Epidermal melanocyte (primary cell): ENCODE results near the gene ABCG2.

Experiments
- DNase-seq: peaks from one replicate; pipeline ENCODE4 v3.0.0; 2011; ENCODE audit warnings: low spot score; ENCODE audit not compliant: insufficient read length

Gene ABCG2

DNA sequence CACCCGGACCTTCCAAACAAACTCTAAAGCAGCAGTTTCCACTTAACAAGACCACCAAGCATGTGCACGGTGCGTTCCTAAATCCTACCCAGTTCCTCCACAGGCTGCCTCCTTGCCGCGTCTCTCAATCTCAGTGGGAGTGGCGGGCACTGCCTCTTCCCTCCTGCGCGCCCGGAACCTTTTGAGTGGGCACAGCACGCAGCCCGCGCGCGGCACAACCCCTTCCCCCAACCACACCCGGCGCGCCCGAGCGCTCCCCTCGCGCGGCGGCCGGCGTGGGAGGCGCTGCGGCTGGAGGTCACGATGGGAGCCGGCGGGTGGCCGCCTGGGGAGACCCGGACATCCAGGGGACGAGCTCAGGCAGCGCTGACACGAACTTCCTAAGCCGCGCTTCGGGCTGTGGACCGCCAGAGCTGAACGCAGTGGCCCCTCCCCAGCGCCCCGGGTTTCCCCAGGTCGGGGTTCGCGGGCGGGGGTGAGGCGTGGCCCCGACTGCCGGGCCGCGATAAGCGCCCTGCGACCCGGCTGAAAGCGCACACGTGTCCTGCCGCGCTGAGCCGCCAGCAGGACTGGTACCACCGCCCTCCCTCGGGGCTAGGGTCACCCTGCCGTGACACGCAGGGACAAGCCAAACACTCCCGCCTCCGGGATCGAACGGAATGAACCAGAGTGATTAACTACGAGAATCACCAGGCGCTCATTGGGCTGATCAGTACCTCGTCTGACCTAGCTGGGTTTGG, at the start of gene ABCG2:
Gene ABCG2, minus strand, starts transcription at position 151 of the 740 bp plus-strand sequence. CDS start 18,644 bp downstream, outside the sequence.
- peak; percentile 24 for DNase-seq

DNA sequence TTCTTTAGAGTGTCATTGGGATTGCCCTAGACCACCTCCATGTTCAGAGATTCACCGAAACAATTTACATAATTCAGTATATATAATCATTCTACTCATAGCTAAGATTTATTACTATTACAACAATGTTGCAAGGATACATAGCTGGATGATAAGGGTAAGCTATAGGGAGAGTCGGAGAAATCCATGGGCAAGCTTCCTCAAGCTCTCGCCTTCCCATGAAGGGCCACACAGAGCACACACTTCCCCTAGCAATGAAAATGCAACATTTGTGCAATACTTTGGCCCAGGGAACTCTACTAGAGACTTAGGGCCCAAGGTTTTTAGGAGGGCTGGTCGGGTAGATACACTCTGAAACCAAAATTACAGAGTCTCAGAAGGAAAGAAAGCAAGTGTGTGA, 49.7 kb upstream of the ABCG2 start:
- DNase-seq = no peak

- no peak for DNase-seq
These were observed 48.7 kb upstream of the ABCG2 start for GRCh38 chr4:88207171-88207570.

DNA sequence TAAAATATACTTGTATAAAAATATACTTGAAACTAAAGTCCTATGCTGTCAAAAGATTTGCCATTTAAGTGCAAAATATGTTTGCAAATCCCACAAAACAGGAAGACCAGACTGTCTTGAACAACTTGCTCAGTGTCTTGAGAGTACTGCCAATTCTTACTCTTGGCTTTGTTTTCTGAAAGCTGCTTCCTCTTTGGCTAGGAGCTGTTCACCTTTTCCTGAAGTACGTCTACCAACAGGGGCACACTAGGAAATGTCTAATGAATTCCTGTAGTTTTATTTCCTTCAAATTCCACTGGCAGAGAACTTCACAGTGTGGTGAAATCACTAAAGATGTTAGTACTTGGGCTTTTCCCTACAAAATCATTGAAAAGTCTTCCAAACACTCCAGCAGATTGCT, 46.4 kb upstream of the ABCG2 start:
- no peak for DNase-seq

DNA sequence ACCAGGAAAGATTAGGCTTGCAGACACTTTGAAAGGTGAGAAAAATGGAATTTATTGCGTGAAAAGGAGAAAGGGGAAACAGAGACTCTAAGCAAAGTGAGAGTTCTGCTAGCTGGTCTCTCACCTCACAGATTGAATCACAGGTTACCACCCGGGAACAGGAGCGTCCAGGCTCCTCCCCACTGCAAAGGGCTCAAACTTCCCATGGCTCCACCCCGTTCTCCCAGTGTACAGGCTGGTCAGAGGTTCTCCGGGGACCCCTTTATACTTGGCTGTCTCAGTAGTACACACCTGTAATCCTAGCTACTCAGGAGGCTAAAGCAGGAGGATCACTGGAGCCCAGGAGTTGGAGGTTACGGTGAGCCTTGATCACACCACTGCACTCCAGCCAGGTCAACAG, 44.0 kb upstream of the ABCG2 start:
- no peak for DNase-seq

DNA sequence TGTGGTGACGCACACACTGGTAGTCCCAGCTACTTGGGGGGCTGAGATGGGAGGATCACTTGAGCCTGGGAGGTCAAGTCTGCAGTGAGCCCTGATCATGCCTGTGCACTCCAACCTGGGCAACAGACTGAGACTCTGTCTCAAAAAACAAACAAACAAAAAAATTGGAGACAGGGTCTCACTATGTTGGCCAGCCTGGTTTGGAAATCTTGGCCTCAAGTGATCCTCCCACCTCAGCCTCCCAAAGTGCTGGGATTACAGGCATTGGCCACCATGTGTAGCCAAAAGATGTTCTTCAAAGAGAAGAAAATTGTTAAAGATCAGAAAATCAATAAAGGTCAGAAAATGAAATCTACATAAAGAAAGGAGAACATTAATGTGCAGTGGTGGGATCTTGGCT, 41.7 kb upstream of the ABCG2 start:
- no peak for DNase-seq

DNA sequence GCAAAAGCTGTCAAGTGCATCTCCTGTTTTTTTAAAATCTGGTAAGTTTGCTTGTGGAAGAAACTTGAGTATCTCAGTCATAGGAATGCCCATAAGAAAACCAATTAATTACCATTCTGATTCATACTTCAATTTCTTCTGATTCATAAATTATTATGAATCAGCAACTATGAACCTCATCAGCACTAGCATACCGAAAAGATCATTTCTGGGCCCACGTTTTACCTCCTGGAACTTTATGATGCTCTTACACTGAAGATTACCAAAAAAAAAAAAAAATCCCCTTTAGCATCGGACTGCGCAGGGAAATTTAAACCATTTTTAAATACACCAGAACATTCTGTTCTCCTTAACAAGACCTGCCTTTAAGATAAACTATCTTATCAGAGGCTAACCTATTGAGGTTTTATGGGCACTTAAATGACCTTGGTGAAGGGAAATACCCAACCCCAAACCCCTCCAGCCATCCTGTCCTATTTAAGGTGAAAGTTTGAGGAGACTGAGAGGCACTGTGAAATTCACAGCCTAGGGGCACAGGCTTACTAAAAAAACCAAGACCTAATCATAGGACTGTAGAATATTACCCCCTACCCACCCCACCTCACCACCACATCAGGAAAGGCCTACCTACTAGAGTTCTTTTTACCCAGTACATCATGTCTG, 38.2 kb upstream of the ABCG2 start:
- DNase-seq = no peak

- no peak for DNase-seq
These were observed 37.5 kb upstream of the ABCG2 start for GRCh38 chr4:88196013-88196365.

GRCh38 chr4:88195328-88196012, 37.0 kb upstream of the ABCG2 start:
- DNase-seq = no peak

DNA sequence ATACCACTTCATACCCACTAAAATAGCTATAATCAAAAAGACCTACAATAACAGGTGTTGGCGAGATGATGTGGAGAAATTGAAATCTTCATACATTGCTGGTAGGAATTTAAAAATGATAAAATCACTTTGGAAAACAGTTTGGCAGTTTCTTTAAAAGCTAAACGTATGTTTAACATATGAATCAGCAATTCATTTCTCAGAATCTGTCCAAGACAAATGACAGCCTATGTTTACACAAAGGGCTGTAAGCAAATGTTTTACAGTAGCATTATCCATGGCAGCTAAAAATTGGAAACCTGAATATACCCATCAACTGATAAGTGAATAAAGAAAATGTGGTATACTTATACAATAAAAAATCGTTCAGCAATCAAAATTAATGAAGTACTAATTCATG, 33.0 kb upstream of the ABCG2 start:
- no peak for DNase-seq

DNA sequence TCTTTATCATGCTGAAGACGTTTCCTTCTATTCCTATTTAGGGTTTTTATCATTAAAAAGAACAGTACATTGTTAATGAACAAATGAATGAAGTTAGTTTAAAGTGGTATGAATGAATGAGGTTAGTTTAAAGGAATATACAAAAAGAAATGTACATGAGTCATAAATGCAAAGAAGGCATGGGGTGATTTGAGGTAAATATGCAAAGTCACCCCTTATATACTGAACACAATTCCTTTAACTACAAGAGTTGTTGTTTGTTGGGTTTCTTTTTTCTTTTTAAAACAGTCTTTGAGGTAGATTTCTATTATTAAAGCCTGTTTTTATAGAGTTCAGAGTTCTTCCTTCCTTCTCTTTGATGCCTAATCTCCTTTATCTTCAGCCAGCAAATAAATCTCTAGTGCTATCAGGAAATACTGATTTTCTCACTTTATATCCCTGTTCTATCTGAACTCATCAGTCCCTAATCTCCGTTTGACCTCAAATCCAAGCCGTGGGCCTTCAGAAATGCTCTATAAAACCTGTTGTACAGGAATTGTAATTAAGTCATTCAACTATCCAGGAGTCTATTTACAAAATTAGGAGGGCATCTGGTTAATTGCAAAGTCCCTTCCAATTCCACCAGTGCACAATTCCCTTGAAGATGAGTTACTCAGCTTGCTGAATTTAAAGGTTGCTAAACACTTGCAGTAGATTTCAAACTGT, 31.6 kb upstream of the ABCG2 start:
- DNase-seq = no peak

- DNase-seq = no peak
These were observed 30.9 kb upstream of the ABCG2 start for GRCh38 chr4:88189418-88189738.

DNA sequence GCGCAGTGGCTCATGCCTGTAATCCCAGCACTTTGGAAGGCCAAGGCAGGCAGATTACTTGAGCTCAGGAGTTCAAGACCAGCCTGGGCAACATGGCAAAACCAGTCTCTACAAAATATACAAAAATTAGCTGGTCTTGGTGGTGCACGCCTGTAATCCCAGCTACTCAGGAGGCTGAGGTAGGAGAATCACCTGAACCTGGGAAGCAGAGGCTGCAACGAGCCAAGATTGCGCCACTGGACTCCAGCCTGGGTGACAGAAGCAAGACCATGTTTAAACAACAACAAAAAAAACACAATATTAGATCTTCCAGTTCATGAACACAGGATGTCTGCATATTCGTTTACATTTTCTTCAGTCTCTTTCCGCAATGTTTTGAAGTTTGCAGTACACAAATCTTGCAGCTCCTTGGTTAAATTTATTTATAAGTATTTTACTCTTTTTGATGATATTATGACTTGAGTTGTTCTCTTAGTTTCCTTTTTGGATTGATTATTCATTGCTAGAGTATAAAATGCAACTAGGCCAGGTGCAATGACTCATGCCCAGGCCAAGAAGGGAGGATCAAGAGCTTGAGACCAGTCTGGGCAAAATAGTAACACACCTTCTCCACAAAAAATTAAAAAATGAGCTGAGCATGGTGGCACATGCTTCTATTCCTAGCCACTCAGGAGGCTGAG, 30.4 kb upstream of the ABCG2 start:
- no peak for DNase-seq

DNA sequence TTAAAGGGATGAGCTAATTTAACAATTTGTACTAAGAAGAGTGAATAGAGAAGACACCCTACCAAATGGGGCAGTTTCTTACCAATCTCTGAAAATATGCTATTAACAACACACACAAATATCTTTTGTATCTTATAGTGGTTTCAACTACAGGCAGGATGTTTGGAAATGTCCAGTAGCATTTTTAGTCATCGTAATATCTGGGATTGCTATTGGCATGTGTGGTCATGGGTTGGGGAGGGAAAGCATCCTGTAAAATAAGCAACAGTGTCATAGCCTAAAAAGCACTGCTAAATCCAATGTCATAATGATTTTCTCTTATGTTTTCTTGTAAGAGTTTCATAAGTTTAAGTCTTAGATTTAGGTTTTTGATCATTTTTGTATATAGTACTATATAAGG, 29.3 kb upstream of the ABCG2 start:
- no peak for DNase-seq

DNA sequence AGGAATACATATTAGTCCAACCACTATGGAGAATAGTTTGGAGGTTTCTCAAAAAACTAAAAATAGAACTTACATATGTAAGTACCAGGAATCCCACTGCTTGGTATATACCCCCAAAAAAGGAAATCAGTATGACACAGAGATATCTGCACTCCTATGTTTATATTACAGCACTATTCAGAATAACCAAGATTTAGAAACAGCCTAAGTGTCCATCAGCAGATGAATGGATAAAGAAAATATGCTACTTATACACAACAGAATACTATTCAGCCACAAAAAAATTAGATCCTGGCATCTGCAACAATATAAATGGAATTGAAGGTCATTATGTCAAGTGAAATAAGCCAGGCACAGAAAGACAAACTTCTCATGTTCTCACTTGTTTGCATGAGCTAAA, 27.5 kb upstream of the ABCG2 start:
- DNase-seq = no peak

DNA sequence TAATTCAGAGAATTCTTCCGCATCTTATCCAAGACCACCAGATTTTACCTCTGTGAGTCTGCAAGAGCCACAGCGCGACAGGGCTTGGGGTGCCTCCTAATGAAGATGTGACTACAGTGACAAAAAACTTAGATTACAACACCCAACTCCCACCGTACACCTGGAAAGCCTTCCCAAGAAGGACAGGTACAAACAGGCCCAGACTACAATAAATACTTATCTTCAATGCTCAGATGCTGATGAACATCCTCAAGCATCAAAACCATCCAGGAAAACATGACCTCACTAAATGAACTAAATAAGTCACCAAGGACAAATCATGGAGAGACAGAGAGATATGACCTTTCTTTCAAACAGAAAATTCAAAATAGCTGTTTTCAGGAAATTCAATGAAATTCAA, 20.8 kb upstream of the ABCG2 start:
- DNase-seq = no peak

DNA sequence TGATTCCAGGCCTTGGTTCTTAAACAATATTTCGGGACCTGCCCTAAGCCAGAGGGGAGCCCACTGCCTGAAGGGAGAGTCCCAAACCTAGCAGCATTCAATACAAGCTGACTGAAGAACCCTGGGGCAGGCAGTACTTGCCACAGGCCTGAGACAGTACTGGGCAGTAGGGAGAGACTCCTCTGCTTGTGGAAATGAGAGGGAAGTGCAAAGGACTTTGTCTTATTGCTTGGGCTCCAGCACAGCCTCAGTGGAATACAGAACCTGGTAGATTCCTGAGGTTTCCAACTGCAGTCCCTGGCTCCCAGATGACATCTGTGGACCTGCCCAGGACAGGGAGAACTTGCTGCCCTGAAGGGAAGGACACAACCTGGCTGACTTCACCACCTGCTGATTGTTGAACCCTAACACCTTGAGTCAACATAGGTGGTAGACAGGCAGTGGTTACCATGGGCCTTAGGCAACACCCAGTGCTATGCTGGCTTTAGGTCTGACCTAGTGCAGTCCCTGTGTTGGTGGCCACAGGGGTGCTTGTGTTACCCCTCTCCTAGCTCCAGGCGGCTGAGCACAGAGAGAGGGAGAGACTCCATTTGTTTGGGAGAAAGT, 20.3 kb upstream of the ABCG2 start:
- DNase-seq = no peak

GRCh38 chr4:88177983-88178625, 19.7 kb upstream of the ABCG2 start:
- no peak for DNase-seq

- no peak for DNase-seq
These were observed 14.5 kb upstream of the ABCG2 start for GRCh38 chr4:88172987-88173386.

- no peak for DNase-seq
These were observed 12.8 kb upstream of the ABCG2 start for GRCh38 chr4:88171206-88171605.

GRCh38 chr4:88169298-88169697, 10.9 kb upstream of the ABCG2 start:
- DNase-seq = no peak
